Measurements from ENCODE around the gene COA1.
"Not testable (repeated sequence)": the region's sequence is repeated elsewhere in the genome, so short reads cannot be mapped to it uniquely, and the experiment has no call there.

The COA1 gene

GRCh38 chr7:43729214-43729923 lies at the start of gene COA1:
COA1 (minus strand) TSS chr7:43729523; CDS start chr7:43648614, 80,909 bp downstream.
- H3K27me3 ChIP-seq (ENCODE audit: control insufficient read depth, insufficient read depth, low read length): no peaks in the 10 kb centered on the region
- H3K27ac ChIP-seq: peak within 1 kb of the TSS; percentile 71
- peak within 1 kb of the TSS; percentile 80 for H3K4me3 ChIP-seq (ENCODE audit: low read depth, low read length)
- H3K9me3 ChIP-seq (ENCODE audit: control insufficient read depth, low read length): no peaks in the 10 kb centered on the region
- no peaks in the 10 kb centered on the region for H3K4me1 ChIP-seq
- H2AFZ ChIP-seq: peak within 1 kb of the TSS; percentile 96
- peak within 1 kb of the TSS; percentile 84 for H3K4me2 ChIP-seq (ENCODE audit: low read length)
- peaks cover 4% of the 10 kb centered on the region for H3K79me2 ChIP-seq
- peak; percentile 23 for TF ChIP-seq CTCF (IDR thresholded peaks at IDR 0.05)
- H3K9ac ChIP-seq: peak within 1 kb of the TSS; percentile 23
- no peaks in the 10 kb centered on the region for H3K36me3 ChIP-seq (ENCODE audit: control insufficient read depth, insufficient read depth, low read length)

DNA sequence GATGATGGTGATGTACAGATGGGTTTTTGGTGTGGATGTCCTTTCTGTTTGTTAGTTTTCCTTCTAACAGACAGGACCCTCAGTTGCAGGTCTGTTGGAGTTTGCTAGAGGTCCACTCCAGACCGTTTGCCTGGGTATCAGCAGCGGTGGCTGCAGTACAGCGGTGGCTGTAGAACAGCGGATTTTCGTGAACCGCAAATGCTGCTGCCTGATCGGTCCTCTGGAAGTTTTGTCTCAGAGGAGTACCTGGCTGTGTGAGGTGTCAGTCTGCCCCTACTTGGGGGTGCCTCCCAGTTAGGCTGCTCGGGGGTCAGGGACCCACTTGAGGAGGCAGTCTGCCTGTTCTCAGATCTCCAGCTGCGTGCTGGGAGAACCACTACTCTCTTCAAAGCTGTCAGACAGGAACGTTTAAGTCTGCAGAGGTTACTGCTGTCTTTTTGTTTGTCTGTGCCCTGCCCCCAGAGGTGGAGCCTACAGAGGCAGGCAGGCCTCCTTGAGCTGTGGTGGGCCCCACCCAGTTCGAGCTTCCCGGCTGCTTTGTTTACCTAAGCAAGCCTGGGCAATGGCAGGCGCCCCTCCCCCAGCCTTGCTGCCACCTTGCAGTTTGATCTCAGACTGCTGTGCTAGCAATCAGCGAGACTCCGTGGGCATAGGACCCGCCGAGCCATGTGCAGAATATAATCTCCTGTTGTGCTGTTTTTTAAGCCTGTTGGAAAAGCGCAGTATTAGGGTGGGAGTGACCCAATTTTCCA lies 49.1 kb upstream of the COA1 start:
- H3K36me3 ChIP-seq (ENCODE audit: control insufficient read depth, insufficient read depth, low read length); H3K27ac ChIP-seq; H3K79me2 ChIP-seq; H3K4me3 ChIP-seq (ENCODE audit: low read depth, low read length); H3K27me3 ChIP-seq (ENCODE audit: control insufficient read depth, insufficient read depth, low read length); H3K9me3 ChIP-seq (ENCODE audit: control insufficient read depth, low read length); H3K4me2 ChIP-seq (ENCODE audit: low read length); H2AFZ ChIP-seq; H3K9ac ChIP-seq; H3K4me1 ChIP-seq: not testable (repeated sequence)

GRCh38 chr7:43775255-43775654 lies 45.9 kb upstream of the COA1 start:
- not testable (repeated sequence) for H3K4me2 ChIP-seq (ENCODE audit: low read length); H3K27ac ChIP-seq; H3K4me1 ChIP-seq; H3K27me3 ChIP-seq (ENCODE audit: control insufficient read depth, insufficient read depth, low read length); H3K9me3 ChIP-seq (ENCODE audit: control insufficient read depth, low read length); H3K36me3 ChIP-seq (ENCODE audit: control insufficient read depth, insufficient read depth, low read length); H2AFZ ChIP-seq; H3K4me3 ChIP-seq (ENCODE audit: low read depth, low read length); H3K9ac ChIP-seq
- H3K79me2 ChIP-seq: peaks cover 12% of the 10 kb centered on the region

DNA sequence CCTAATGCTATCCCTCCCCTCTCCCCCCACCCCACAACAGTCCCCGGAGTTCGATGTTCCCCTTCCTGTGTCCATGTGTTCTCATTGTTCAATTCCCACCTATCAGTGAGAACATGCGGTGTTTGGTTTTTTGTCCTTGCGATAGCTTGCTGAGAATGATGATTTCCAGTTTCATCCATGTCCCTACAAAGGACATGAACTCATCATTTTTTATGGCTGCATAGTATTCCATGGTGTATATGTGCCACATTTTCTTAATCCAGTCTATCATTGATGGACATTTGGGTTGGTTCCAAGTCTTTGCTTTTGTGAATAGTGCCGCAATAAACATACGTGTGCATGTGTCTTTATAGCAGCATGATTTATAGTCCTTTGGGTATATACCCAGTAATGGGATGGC lies 43.9 kb upstream of the COA1 start:
- H3K79me2 ChIP-seq: peaks cover 28% of the 10 kb centered on the region
- not testable (repeated sequence) for H3K27ac ChIP-seq

DNA sequence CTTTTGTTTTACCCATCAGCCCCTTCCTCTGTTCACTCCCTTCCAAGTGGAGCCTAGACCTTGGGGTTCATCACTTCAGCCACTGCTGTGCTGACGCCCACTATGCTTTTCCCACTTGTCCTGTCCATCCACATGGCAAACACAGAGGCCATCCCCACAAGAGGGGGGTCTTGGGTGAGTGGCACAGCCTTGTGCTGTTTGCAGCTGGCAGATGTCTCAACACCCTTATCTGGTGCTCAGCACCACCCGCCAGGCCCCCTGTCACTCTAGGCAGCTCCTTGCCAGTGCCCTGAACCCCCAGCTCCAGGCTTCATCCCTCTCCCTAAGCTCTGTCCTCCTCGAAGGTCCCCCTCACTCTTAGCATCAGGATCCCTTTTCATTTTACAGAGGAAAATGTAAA lies 42.2 kb upstream of the COA1 start:
- no peak overlapping the region for H3K27ac ChIP-seq
- peaks cover 6% of the 10 kb centered on the region for H3K4me1 ChIP-seq
- no peak overlapping the region for H3K4me2 ChIP-seq (ENCODE audit: low read length)
- no peak overlapping the region for H3K9ac ChIP-seq
- no peak overlapping the region for H3K4me3 ChIP-seq (ENCODE audit: low read depth, low read length)
- no peak overlapping the region for H2AFZ ChIP-seq
- no peak for TF ChIP-seq CTCF (IDR thresholded peaks at IDR 0.05)
- H3K9me3 ChIP-seq (ENCODE audit: control insufficient read depth, low read length): no peaks in the 10 kb centered on the region
- no peaks in the 10 kb centered on the region for H3K36me3 ChIP-seq (ENCODE audit: control insufficient read depth, insufficient read depth, low read length)
- H3K27me3 ChIP-seq (ENCODE audit: control insufficient read depth, insufficient read depth, low read length): no peaks in the 10 kb centered on the region
- peaks cover 37% of the 10 kb centered on the region for H3K79me2 ChIP-seq

More for the DNA sequence above, 43.9 kb upstream of the COA1 start:
- H3K4me1 ChIP-seq; H3K4me3 ChIP-seq (ENCODE audit: low read depth, low read length); H2AFZ ChIP-seq; H3K9me3 ChIP-seq (ENCODE audit: control insufficient read depth, low read length); H3K9ac ChIP-seq; H3K36me3 ChIP-seq (ENCODE audit: control insufficient read depth, insufficient read depth, low read length); H3K27me3 ChIP-seq (ENCODE audit: control insufficient read depth, insufficient read depth, low read length); H3K4me2 ChIP-seq (ENCODE audit: low read length): not testable (repeated sequence)

GRCh38 chr7:43771128-43771527 lies 41.8 kb upstream of the COA1 start:
- TF ChIP-seq CTCF (IDR thresholded peaks at IDR 0.05): no peak
- Histone ChIP-seq H3K4me3 (ENCODE audit: low read depth, low read length) (no peak overlapping the region), H3K9ac (no peak overlapping the region), H3K9me3 (ENCODE audit: control insufficient read depth, low read length) (no peaks in the 10 kb centered on the region), H2AFZ (no peak overlapping the region), H3K27me3 (ENCODE audit: control insufficient read depth, insufficient read depth, low read length) (no peaks in the 10 kb centered on the region), H3K79me2 (peaks cover 38% of the 10 kb centered on the region), H3K36me3 (ENCODE audit: control insufficient read depth, insufficient read depth, low read length) (no peaks in the 10 kb centered on the region), H3K27ac (no peak overlapping the region), H3K4me1 (peaks cover 6% of the 10 kb centered on the region), H3K4me2 (ENCODE audit: low read length) (no peak overlapping the region)

Measured in parathyroid adenoma (tissue), 2 donors.